ENCODE data around the gene CRYBA4.

The CRYBA4 gene

DNA sequence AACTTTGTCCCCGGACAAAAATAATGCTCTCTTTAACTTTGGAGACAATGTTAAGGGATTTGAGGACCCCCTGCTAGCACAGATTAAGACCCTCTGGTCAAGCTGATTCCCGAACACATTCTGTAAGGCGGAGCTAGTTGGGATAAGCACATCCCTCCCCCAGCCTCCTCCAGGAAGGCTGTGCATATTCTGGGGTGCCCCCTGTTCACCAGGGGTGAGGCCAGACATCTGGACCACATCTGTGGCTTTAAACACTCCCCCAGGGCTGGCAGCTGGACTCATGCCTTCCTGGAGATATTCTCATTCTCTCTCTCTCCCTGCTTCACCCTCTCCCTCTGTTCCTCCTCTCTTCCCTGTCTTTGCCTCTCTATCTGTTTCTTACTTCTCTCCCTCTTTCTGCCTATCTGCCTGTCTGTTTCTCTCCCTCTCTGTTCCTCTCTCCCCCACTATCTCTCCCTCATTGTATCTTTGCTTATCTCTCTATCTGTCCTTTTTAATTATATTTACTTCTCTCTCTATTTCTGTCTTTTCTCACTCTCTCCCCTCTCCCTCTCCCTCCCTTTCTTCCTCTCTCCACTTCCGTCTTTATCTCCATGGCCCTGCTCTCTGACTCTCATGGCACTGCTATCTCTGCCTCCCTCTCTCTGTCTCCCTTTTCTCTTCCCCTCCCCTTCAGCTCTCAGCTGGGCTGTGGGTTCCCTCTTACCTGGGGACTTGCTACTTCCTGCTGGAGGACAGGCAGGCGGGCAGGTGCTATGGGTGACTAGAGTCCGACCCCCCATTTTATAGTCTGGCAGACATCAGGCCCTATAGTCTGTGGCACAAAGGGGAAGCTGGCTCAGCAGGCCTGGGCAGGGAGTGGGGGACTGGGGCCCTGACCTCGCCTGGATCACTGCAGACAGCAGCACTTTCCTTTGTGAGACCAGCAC, 4.2 kb upstream of the CRYBA4 start, which contains the start of gene CRYBB1:
TSS of gene CRYBB1 (minus strand) at position 757 of the 929 bp plus-strand sequence. CDS start 1,708 bp downstream, outside the sequence.
- no peak within 1 kb of the TSS for H3K9ac ChIP-seq (ENCODE audit: low read length)
- H3K4me3 ChIP-seq (ENCODE audit: low read length) = no peak within 1 kb of the TSS
- H3K27ac ChIP-seq (ENCODE audit: low read depth, low read length) = no peak within 1 kb of the TSS
- H3K4me1 ChIP-seq (ENCODE audit: control insufficient read depth, insufficient read depth, low read length) = no peaks in the 10 kb centered on the region
- no peaks in the 10 kb centered on the region for H3K27me3 ChIP-seq (ENCODE audit: control insufficient read depth, insufficient read depth, low read length)
- H3K36me3 ChIP-seq (ENCODE audit: control insufficient read depth, insufficient read depth, low read length) = no peaks in the 10 kb centered on the region

DNA sequence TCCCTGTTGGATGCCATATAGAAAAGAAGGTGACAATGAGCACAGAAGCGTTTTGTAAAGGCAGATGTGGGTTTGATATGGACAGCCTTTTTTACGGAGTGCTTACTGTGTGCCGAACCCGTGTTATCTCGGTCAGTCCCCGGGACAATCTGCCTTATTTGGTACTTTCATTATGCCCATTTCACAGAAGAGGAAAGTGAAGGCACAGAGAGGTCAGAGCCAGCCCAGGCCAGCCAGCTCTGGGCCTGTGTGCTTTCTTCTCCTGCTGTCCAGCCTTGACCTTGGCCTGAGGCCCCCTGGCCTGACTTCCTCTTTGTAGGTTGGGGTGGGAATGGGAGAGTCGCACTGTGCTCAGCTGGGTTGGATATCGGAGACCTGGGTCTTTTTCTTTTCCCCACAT, 3.3 kb upstream of the CRYBA4 start:
- H3K27ac ChIP-seq (ENCODE audit: low read depth, low read length) = no peak overlapping the region
- H3K4me3 ChIP-seq (ENCODE audit: low read length) = no peak overlapping the region
- no peaks in the 10 kb centered on the region for H3K27me3 ChIP-seq (ENCODE audit: control insufficient read depth, insufficient read depth, low read length)
- no peaks in the 10 kb centered on the region for H3K4me1 ChIP-seq (ENCODE audit: control insufficient read depth, insufficient read depth, low read length)
- H3K9ac ChIP-seq (ENCODE audit: low read length) = no peak overlapping the region
- no peaks in the 10 kb centered on the region for H3K36me3 ChIP-seq (ENCODE audit: control insufficient read depth, insufficient read depth, low read length)

DNA sequence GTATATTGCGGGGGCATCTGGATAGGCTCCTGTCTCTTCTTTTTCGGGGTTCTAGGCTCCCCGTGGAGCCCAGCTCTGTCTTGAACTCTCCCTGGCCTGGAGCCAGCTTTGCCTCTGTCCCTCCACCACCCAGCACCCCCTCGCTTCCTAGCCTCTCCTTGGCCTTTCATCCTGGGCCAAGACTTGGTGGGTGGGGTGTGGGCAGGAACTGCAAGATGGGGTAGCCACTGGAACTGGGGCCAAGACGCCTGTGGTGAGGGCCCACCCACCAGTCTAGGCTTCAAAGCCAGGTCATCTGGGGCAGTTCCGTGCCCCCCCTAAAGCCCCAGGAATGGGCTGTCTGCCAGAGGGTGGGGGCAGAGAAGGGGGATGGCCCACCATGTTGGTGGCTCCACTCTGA, 2.3 kb upstream of the CRYBA4 start:
- H3K27me3 ChIP-seq (ENCODE audit: control insufficient read depth, insufficient read depth, low read length) = no peaks in the 10 kb centered on the region
- no peaks in the 10 kb centered on the region for H3K4me1 ChIP-seq (ENCODE audit: control insufficient read depth, insufficient read depth, low read length)
- no peak overlapping the region for H3K9ac ChIP-seq (ENCODE audit: low read length)
- no peak overlapping the region for H3K27ac ChIP-seq (ENCODE audit: low read depth, low read length)
- H3K36me3 ChIP-seq (ENCODE audit: control insufficient read depth, insufficient read depth, low read length) = no peaks in the 10 kb centered on the region
- no peak overlapping the region for H3K4me3 ChIP-seq (ENCODE audit: low read length)

DNA sequence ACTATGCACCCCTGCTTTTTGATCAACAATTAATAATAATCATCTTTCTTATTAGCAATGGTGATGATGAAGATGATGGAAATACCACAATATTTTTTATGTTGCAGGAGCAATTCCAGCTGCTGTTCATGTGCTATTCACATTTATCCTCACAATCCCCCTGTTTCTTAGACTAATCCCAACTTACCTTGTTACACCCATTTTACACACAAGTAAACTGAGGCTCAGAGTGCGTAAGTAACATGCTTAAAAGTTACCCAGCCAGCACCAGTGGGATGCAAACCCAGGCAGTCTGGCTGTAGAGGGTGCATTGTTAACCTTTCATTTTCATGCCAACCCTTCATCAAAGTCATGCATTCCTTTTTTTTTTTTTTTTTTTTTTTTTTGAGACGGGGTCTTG, 1.6 kb upstream of the CRYBA4 start:
- no peak overlapping the region for H3K4me3 ChIP-seq (ENCODE audit: low read length)
- no peaks in the 10 kb centered on the region for H3K4me1 ChIP-seq (ENCODE audit: control insufficient read depth, insufficient read depth, low read length)
- H3K27me3 ChIP-seq (ENCODE audit: control insufficient read depth, insufficient read depth, low read length) = no peaks in the 10 kb centered on the region
- H3K27ac ChIP-seq (ENCODE audit: low read depth, low read length) = no peak overlapping the region
- H3K36me3 ChIP-seq (ENCODE audit: control insufficient read depth, insufficient read depth, low read length) = no peaks in the 10 kb centered on the region
- H3K9ac ChIP-seq (ENCODE audit: low read length) = no peak overlapping the region

DNA sequence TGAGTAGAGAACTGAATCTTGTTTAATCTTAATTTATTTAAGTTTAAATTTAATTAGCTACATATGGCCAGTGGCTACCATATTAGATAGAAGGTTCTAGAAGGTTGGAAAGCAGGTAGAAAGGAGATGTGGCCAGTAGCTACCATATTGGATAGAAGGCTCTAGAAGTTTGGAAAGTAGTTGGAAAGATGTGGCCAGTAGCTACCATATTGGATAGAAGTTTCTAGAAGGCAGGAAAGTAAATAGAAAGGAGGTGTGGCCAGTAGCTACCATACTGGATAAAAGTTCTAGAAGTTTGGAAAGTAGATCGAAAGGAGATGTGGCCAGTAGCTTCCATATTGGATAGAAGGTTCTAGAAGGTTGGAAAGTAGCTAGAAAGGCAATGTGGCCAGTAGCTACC, 2.2 kb downstream of the CRYBA4 start:
- Histone ChIP-seq H3K27ac (ENCODE audit: low read depth, low read length) (no peak overlapping the region), H3K4me1 (ENCODE audit: control insufficient read depth, insufficient read depth, low read length) (no peaks in the 10 kb centered on the region), H3K9ac (ENCODE audit: low read length) (no peak overlapping the region), H3K27me3 (ENCODE audit: control insufficient read depth, insufficient read depth, low read length) (no peaks in the 10 kb centered on the region), H3K4me3 (ENCODE audit: low read length) (no peak overlapping the region), H3K36me3 (ENCODE audit: control insufficient read depth, insufficient read depth, low read length) (no peaks in the 10 kb centered on the region)

DNA sequence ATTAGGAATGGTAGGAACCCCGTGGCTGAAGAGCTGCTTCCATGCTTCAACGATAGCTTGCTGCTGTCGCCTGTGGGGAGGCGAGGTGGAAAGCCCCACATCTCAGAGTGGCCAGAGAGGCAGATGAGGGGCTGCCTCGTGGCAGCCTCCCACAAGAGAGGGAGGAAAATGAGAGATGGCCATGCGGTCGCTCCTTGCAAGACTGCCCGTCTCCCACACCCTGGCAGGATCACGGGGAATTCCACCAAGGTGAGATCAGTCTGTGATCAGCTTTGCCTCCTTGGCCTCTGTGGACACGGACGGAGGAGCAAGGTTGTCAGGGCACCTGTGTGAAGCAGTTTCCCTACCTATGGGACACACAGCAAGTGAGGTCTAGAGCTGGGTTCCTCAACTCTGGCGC, 3.0 kb downstream of the CRYBA4 start:
- Histone ChIP-seq H3K4me3 (ENCODE audit: low read length) (no peak overlapping the region), H3K36me3 (ENCODE audit: control insufficient read depth, insufficient read depth, low read length) (no peaks in the 10 kb centered on the region), H3K27me3 (ENCODE audit: control insufficient read depth, insufficient read depth, low read length) (no peaks in the 10 kb centered on the region), H3K4me1 (ENCODE audit: control insufficient read depth, insufficient read depth, low read length) (no peaks in the 10 kb centered on the region), H3K27ac (ENCODE audit: low read depth, low read length) (no peak overlapping the region), H3K9ac (ENCODE audit: low read length) (no peak overlapping the region)

DNA sequence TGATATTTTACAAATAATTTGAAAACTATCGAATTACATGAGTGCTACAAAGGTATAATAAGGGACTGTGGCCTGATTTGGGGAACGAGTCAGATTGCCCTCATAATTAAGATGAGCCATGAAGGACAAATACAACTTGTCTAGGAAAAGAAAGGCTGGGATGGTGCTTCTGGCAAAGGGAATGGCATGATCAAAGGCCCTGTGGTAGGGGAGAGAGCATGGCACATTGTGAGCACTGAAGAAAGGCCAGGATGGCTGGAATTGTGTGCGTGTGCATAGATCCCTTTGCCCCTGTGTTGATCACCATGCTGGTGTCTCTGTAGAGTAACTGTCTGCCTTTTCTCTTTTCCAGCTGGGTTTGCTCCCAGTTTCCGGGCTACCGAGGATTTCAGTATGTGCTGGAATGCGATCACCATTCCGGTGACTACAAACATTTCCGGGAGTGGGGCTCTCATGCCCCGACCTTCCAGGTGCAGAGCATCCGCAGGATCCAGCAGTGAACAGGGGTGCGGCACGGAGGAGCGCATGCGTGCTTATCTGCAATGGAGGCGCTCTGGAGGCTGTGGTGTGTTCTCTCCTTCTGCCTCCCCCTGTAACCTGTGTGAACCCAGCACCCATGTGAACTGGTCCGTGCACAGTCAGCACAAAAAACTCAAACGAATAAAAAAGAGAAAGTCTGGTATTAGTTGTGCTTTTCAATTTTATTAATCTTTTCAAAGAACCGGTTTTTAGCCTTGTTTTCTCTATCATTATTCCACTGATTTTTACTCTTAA, 8.4 kb downstream of the CRYBA4 start:
- Histone ChIP-seq H3K9ac (ENCODE audit: low read length) (no peak overlapping the region), H3K27me3 (ENCODE audit: control insufficient read depth, insufficient read depth, low read length) (no peaks in the 10 kb centered on the region), H3K36me3 (ENCODE audit: control insufficient read depth, insufficient read depth, low read length) (no peaks in the 10 kb centered on the region), H3K27ac (ENCODE audit: low read depth, low read length) (no peak overlapping the region), H3K4me1 (ENCODE audit: control insufficient read depth, insufficient read depth, low read length) (no peaks in the 10 kb centered on the region), H3K4me3 (ENCODE audit: low read length) (no peak overlapping the region)

DNA sequence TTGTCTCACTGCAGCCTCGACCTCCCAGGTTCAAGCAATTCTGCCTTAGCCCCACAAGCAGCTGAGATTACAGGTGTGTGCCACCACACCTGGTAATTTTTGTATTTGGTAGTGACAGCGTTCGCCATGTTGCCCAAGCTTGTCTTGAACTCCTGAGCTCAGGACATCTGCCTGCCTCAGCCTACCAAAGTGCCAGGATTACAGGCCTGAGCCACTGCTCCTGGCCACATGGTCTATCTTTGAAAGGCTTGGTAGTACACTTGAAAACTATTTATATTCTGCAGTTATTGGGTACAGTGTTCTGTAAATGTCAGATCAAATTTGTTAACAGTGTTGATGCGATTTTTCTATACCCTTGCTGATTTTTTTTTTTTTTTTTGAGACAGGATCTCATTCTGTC, 9.5 kb downstream of the CRYBA4 start:
- Histone ChIP-seq H3K27ac (ENCODE audit: low read depth, low read length) (no peak overlapping the region), H3K9ac (ENCODE audit: low read length) (no peak overlapping the region), H3K4me1 (ENCODE audit: control insufficient read depth, insufficient read depth, low read length) (no peaks in the 10 kb centered on the region), H3K36me3 (ENCODE audit: control insufficient read depth, insufficient read depth, low read length) (no peaks in the 10 kb centered on the region), H3K4me3 (ENCODE audit: low read length) (no peak overlapping the region), H3K27me3 (ENCODE audit: control insufficient read depth, insufficient read depth, low read length) (no peaks in the 10 kb centered on the region)

DNA sequence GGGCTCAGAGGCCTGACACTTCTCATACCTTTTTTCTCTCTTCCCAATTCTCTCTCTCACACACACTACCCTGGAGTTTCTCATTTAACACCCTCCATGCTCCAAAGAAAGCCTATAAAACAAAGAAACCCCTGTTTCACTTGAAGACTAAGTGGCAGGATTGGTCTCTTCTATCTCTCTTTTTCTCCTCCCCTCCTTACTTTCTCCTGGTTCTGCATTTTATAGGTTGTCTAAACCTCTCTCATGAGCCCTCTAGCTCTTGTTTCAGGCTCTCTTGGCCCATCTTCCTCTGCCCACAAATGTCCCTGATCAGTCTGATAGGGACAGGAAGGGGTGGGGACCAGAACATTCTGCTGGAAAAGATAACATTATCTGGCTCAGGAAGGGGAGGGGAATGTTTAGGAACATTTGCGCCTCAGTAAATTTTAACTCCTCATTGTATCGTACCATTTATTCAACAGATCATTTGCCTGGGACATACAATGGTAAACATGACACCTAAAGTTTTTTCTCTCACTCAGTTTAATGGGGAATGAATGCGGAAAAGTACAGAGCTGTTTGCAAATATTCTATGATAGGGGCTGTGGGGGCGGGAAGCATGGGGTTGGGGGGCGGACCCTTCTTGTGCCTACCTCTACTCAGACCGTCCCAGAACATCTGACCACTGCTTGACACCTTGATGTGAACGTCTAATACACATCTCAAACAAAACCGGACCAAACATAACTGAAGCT, 10.8 kb downstream of the CRYBA4 start:
- H3K9ac ChIP-seq (ENCODE audit: low read length) = no peak overlapping the region
- no peak overlapping the region for H3K4me3 ChIP-seq (ENCODE audit: low read length)
- no peaks in the 10 kb centered on the region for H3K4me1 ChIP-seq (ENCODE audit: control insufficient read depth, insufficient read depth, low read length)
- H3K36me3 ChIP-seq (ENCODE audit: control insufficient read depth, insufficient read depth, low read length) = no peaks in the 10 kb centered on the region
- no peaks in the 10 kb centered on the region for H3K27me3 ChIP-seq (ENCODE audit: control insufficient read depth, insufficient read depth, low read length)
- no peak overlapping the region for H3K27ac ChIP-seq (ENCODE audit: low read depth, low read length)

DNA sequence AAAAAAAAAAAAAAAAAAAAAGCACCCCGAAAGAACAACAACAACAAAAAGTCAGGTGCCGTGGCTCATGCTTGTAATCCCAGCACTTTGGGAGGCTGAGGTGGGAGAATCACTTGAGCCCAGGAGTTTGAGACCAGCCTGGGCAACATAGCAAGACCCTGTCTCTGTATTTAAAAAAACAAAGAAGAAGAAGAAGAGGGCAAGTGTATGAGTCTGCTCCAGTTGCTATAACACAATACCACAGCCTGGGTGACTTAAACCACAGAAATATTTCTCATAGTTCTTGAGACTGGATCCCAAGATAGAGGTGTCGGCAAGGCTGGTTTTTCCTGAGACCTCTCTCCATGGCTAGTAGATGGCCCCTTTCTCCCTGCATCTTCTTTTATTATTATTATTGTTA, 12.4 kb downstream of the CRYBA4 start:
- Histone ChIP-seq H3K36me3 (ENCODE audit: control insufficient read depth, insufficient read depth, low read length) (no peaks in the 10 kb centered on the region), H3K9ac (ENCODE audit: low read length) (no peak overlapping the region), H3K27ac (ENCODE audit: low read depth, low read length) (no peak overlapping the region), H3K4me1 (ENCODE audit: control insufficient read depth, insufficient read depth, low read length) (no peaks in the 10 kb centered on the region), H3K27me3 (ENCODE audit: control insufficient read depth, insufficient read depth, low read length) (no peaks in the 10 kb centered on the region), H3K4me3 (ENCODE audit: low read length) (no peak overlapping the region)

DNA sequence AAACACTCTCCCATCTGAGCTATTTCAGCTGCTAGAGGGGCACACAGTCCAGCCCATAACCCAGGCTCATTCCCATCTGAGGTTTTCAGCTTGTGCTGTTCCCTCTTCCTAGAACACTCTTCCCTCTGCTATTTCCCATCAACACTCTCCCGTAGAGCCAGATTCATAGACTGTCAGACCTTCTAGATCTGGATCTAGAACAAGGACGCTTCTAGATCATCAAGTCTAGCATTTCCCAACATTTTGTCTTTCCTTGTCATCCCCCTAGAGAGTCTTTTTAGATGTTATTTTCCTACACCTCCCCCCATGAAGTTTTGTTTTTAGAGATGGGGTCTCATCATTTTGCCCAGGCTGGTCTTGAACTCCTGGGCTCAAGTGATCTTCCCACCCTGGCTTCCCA, 13.4 kb downstream of the CRYBA4 start:
- no peaks in the 10 kb centered on the region for H3K4me1 ChIP-seq (ENCODE audit: control insufficient read depth, insufficient read depth, low read length)
- H3K36me3 ChIP-seq (ENCODE audit: control insufficient read depth, insufficient read depth, low read length) = no peaks in the 10 kb centered on the region
- H3K27me3 ChIP-seq (ENCODE audit: control insufficient read depth, insufficient read depth, low read length) = no peaks in the 10 kb centered on the region
- no peak overlapping the region for H3K4me3 ChIP-seq (ENCODE audit: low read length)
- H3K27ac ChIP-seq (ENCODE audit: low read depth, low read length) = no peak overlapping the region
- H3K9ac ChIP-seq (ENCODE audit: low read length) = no peak overlapping the region

DNA sequence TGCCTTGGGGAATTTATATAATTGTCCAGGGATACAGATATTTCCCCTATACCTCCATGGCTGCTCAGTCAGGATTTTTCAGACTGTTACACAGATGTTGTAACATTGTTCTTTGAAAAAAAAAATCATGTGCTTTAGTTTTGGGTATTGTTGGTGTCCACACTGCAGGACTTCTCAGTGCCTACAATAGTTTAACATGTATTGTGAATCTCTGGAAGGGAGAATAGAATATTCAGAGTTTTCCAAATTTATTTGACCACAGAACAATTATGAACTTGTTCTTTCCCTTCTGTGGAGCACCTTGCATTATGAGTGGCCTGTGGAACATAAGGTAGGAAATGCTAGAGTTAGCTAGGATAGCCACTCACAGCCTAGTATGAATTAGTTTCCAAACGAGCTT, 14.5 kb downstream of the CRYBA4 start:
- Histone ChIP-seq H3K9ac (ENCODE audit: low read length) (no peak overlapping the region), H3K36me3 (ENCODE audit: control insufficient read depth, insufficient read depth, low read length) (no peaks in the 10 kb centered on the region), H3K27ac (ENCODE audit: low read depth, low read length) (no peak overlapping the region), H3K4me1 (ENCODE audit: control insufficient read depth, insufficient read depth, low read length) (no peaks in the 10 kb centered on the region), H3K4me3 (ENCODE audit: low read length) (no peak overlapping the region), H3K27me3 (ENCODE audit: control insufficient read depth, insufficient read depth, low read length) (no peaks in the 10 kb centered on the region)

Data from rectal smooth muscle tissue (tissue), 1 donor.